ENCODE data around the gene SMG6.
A peak's percentile ranks its signal among the peaks of the same experiment; 100 is the strongest.

Gene SMG6

DNA sequence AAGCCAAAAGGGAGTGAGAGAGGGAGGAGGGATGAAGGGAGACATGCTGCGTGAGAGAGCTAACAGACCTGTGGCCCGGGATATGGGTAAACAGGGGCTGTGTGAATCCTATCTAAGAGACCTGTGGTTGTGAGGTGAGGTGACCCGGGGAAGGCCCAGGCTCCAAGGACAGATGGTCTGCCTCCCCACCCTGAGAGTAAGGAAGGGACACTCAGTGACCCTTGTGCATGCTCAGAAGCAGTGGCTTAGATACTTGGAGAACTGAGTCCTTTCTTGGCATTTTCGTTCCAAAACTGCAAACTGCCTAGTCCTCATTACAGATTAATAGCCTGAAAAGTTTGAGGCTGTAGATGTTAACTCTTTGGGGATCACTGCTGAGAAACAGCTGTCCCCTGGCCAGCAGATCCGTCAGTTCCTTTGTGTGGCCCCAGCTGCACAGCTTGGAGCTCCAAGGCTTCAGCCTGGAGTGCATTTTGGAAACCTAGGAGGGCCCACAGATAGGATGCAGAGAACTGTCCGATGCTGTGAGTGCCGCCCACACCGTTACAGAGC is 121.6 kb downstream of the SMG6 start:
- no peaks in the 10 kb centered on the region for H3K27me3 Mint-ChIP-seq (ENCODE audit: low read depth)
- H3K27ac Mint-ChIP-seq, result peak overlapping the region; percentile 8
- H3K36me3 Mint-ChIP-seq (ENCODE audit: low read depth), result peaks cover 43% of the 10 kb centered on the region
- no peaks in the 10 kb centered on the region for H3K9me3 Mint-ChIP-seq
- H3K4me3 Mint-ChIP-seq, result no peak overlapping the region
- H3K4me1 Mint-ChIP-seq (ENCODE audit: low read depth), result peaks cover 30% of the 10 kb centered on the region

DNA sequence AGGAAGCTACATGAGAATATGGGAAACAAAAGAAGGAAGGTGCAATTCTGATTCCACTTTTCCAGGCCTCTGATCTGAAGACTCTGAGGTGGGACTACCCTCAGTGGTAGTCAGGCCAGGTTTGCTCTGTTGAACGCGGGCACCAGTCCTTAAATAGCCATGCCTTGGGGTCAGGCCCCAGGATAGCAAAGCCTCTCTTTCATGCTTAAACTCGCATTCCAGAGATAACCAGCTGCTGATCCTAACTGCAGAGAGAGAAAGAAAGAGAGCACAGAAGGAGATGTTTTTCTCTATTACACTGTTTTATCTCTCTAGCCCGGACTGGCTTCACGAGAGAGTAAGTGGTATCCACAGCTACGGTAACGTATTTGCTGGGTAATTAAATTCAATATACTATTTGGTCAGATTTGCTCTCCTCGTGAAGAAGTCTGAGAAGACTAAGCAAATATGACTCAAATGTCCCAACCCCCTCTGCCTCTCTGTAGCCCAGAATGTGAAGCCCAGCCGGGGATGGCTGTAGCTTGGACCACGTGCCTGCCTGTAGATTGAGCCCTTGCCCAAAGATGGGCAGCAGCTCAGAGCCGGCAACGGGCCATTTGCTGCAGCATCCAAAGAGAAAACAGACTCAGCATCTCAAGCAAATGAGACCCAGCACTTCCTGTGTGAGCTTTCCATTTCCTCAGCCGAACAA is 122.2 kb downstream of the SMG6 start:
- Mint-ChIP-seq H3K4me3 (no peak overlapping the region), H3K9me3 (no peaks in the 10 kb centered on the region), H3K36me3 (ENCODE audit: low read depth) (peaks cover 41% of the 10 kb centered on the region), H3K4me1 (ENCODE audit: low read depth) (peaks cover 33% of the 10 kb centered on the region), H3K27ac (peak overlapping the region; percentile 8), H3K27me3 (ENCODE audit: low read depth) (no peaks in the 10 kb centered on the region)

DNA sequence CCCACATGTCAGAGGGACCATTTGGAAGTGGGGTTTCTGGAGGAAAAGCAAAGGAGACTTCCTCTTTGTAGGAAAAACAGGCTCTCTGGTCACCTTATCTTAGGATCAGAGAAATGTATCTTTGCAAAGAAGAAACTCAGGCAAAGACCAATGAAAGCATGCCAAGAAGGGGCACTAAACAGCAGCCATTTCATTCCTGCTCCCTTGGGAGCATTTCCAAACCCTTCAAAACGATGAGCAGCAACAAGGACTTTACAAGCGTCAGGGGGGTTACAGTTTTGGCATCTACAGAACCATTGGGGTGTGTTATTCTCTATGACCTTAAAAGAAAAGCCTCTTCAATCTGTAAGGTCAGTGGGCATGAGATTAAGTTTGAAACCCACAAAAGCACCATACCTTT is 122.8 kb downstream of the SMG6 start:
- no peaks in the 10 kb centered on the region for H3K9me3 Mint-ChIP-seq
- H3K27ac Mint-ChIP-seq, result no peak overlapping the region
- H3K27me3 Mint-ChIP-seq (ENCODE audit: low read depth), result no peaks in the 10 kb centered on the region
- no peak overlapping the region for H3K4me3 Mint-ChIP-seq
- peaks cover 37% of the 10 kb centered on the region for H3K36me3 Mint-ChIP-seq (ENCODE audit: low read depth)
- H3K4me1 Mint-ChIP-seq (ENCODE audit: low read depth), result peaks cover 36% of the 10 kb centered on the region

DNA sequence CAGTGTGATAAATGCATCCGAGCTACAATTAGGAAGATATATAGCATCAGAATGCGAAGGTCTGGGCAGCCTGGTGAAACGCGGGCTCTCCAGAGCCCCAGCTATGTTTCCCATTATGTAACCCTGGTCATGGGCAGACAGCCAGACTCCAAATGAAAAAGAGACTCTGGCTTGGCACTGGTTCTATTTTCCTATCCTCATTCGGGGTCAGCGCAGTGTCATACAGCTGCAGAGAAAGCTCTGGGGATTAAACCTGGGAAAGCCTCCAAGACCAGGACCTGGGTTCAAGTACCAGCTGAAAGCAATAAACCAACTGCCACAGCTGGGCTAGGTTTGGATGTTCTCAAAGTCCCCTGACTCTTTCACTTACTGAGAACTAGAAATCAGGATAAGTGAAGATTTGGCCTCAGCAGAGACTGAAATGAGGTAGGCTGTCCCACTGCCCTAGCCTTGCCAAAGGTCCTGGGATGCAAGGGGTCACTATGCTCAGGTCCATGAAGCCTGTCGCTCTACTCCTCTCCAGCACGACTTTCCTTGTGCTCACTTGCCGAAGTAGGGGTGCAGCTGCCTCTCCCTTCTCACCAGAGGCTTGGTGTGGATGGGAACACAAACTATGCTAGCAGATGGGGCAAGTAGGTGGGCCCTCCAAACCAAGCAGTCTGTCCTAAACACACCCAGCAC is 123.8 kb downstream of the SMG6 start:
- peaks cover 30% of the 10 kb centered on the region for H3K36me3 Mint-ChIP-seq (ENCODE audit: low read depth)
- no peaks in the 10 kb centered on the region for H3K27me3 Mint-ChIP-seq (ENCODE audit: low read depth)
- no peak overlapping the region for H3K4me3 Mint-ChIP-seq
- H3K9me3 Mint-ChIP-seq, result no peaks in the 10 kb centered on the region
- H3K4me1 Mint-ChIP-seq (ENCODE audit: low read depth), result peaks cover 42% of the 10 kb centered on the region
- no peak overlapping the region for H3K27ac Mint-ChIP-seq

DNA sequence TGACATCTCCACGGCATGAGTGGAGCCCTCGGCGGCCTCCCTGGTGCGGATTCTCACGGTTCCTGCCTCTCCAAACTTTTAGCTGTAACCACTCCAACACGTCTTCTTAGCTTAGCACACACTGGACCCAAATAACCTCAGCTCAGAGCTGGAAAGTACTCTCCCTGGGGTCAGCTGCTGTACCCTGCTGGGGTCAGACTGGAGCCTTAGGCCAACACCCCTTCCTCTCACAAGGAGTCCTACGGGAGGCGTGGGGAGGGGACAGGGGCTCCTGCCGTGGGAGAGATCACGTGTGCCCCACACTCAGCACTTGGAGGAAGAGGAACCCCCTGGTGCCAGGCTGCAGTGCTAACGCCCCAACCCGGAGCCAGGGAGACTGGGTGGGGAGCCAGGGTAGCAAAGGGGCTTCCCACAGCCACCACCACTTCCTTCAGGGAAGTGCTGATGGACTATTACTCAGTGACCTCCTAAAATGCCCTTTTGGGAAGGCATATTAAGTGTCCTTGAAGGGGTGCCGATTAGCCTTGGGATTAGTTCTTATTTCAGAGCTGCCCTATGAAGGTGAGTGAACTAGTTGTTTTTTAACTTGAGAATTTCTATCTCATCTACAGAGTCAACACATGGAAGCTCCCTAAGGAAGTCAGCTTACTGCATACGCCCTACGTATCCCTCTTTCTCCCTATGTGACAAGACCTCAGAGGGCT is 124.6 kb downstream of the SMG6 start:
- H3K4me1 Mint-ChIP-seq (ENCODE audit: low read depth), result peaks cover 47% of the 10 kb centered on the region
- no peak overlapping the region for H3K4me3 Mint-ChIP-seq
- no peak overlapping the region for H3K27ac Mint-ChIP-seq
- H3K9me3 Mint-ChIP-seq, result no peaks in the 10 kb centered on the region
- peaks cover 36% of the 10 kb centered on the region for H3K36me3 Mint-ChIP-seq (ENCODE audit: low read depth)
- no peaks in the 10 kb centered on the region for H3K27me3 Mint-ChIP-seq (ENCODE audit: low read depth)

DNA sequence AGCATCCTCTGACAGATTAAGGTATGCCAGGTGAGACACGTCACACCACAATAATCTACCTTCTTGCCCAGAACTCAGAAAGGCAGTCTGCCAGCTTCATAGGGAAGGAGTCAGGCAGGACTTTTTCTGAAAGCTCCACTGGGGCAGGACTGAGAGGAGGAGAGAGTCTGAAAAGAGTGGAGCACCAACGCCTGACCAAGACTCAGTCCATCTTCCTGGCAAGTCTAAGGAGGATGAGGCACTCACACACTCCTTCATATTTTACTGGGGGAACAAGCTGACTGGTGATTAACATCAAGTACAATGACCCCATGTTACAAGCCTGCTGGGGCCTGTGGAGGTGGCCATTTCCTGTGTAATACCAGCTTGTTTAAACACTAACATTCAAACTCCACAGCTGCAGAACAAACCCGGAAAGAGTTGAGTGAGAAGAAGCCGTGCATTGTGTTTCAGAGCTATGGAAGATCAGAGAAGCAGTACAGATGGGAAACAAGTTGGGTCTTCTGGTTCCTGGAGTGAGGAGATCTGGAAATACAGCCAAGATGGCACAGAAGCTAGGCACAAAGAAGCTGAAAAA is 126.3 kb downstream of the SMG6 start:
- no peak overlapping the region for H3K4me3 Mint-ChIP-seq
- no peaks in the 10 kb centered on the region for H3K27me3 Mint-ChIP-seq (ENCODE audit: low read depth)
- H3K9me3 Mint-ChIP-seq, result no peaks in the 10 kb centered on the region
- H3K4me1 Mint-ChIP-seq (ENCODE audit: low read depth), result peaks cover 41% of the 10 kb centered on the region
- peak overlapping the region; percentile 9 for H3K27ac Mint-ChIP-seq
- H3K36me3 Mint-ChIP-seq (ENCODE audit: low read depth), result peaks cover 35% of the 10 kb centered on the region

DNA sequence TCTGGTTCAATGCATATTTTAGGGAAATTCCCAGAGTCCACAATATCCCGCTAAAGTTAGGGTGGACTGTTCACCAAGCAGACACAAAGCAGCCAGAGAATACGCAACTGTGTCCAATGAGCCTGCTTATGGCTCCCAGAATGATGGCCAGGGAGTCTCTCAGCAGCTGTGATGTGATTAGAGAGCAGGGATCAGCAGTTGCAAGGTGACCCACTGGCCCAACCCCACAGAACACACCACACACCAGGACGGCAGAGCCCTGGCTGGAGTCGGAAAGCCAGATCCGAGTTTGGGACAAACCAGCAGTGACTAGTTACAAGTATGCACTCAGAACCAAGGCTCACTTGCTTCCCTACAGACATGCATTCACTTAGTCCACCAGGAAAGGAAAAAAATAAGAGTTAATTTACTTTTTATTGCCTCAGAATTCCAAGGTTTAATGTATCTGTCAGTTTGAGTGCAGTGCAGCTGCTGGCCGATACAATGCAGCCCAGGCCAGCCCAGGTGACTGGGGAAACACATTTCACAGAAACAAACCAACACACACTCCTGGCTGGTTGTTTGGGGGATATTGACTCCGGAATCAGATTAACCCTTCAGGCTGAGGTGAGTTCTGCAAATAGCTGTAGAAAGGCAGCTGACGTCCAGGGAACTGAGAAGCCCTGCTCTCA is 127.0 kb downstream of the SMG6 start:
- Mint-ChIP-seq H3K27me3 (ENCODE audit: low read depth) (no peaks in the 10 kb centered on the region), H3K4me1 (ENCODE audit: low read depth) (peaks cover 36% of the 10 kb centered on the region), H3K36me3 (ENCODE audit: low read depth) (peaks cover 35% of the 10 kb centered on the region), H3K9me3 (no peaks in the 10 kb centered on the region), H3K27ac (peak overlapping the region; percentile 27), H3K4me3 (no peak overlapping the region)

DNA sequence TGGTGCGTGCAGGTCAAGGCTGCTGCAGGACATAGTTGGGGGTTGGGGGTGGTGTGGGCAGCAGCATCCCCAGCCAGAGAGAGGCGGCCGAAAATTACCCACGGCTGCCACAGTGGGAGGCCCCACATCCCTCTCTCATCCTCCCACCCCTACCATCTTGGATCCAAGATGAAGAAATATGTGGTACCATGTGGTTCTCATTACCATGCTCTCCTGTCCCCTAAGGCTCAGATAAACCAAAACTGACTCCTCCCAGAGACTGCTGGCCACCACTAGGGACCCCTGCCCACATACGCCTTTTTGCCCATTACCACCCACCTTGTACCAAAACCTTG is 128.3 kb downstream of the SMG6 start:
- Mint-ChIP-seq H3K36me3 (ENCODE audit: low read depth) (peaks cover 29% of the 10 kb centered on the region), H3K9me3 (no peaks in the 10 kb centered on the region), H3K27ac (no peak overlapping the region), H3K4me3 (no peak overlapping the region), H3K27me3 (ENCODE audit: low read depth) (no peaks in the 10 kb centered on the region), H3K4me1 (ENCODE audit: low read depth) (peaks cover 30% of the 10 kb centered on the region)

DNA sequence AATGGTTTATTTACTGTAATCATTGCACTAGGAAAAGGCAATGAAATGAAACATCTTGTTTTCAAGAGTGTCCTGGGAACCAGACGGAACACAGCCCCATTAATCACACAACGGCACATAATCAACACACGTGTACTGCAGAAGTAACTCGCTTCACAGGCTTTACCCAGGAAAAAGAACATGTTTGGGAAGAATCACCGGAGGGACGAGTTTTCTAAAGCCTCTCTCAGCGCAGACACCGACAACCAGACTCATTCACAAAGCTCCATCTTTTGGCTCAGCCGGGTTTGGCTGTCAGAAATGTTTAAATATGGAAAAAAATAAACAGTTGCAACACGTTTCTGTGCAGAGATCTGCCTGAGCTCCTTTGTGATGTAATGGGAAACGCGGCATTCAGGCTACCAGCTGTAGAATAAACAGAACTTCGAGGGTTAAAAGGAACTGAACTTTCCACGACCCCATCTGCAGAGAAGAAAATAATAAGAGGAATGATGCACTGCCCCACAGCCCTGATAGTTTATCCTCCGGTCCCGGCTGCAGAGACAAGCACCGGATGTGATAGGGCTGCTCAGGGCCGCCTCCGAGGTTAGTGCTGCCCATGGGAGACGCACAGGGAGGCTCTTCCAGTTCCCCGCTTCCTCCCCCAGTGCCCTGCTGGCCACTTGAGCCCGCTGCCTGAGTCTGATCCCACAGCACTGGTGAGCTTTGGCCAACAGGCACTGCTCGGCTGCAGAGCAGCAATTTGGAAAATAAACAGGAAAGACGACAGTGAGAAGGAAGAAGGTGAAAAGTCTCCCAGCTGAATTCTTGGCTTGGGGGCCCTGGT is 128.9 kb downstream of the SMG6 start:
- Mint-ChIP-seq H3K36me3 (ENCODE audit: low read depth) (peaks cover 30% of the 10 kb centered on the region), H3K4me1 (ENCODE audit: low read depth) (peaks cover 26% of the 10 kb centered on the region), H3K4me3 (no peak overlapping the region), H3K27ac (no peak overlapping the region), H3K9me3 (no peaks in the 10 kb centered on the region), H3K27me3 (ENCODE audit: low read depth) (no peaks in the 10 kb centered on the region)

DNA sequence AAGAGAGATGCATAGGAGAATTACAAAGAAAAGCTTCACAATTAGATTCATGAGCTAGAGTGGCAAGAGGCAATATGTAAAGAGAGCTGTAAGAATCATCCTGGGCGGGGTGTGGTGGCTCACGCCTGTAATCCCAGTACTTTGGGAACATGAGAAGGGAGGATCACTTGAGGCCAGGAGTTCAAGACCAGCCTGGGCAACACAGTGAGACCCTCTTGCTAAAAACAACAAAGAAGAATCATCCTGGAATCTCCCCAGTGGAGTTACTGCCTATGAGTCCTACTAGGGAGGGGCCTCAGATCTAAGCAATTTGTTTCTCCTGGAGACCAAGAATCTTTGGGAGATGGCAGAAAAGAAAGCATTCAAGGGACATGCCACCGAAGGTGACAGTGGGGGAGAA is 129.6 kb downstream of the SMG6 start:
- no peak overlapping the region for H3K27ac Mint-ChIP-seq
- H3K4me3 Mint-ChIP-seq, result no peak overlapping the region

DNA sequence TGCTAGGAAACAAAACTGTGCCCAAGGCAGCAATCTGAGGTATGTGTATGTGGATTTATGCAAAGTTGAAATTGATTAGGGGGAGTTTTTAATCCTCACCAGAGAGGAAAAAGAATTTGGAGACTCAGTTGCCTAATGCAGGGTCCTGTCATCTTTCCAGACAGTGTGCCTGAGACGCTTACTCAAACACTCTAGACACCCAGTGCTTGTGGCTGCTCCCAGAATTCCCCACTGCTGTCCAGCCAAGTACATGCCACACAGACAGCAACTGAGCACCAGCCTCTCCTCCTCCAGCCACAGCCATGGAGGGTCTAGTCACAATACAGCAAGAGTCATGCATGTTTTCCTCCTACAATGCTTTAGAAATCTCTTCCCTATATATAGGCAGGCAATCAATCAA is 130.6 kb downstream of the SMG6 start:
- Mint-ChIP-seq H3K4me3 (no peak overlapping the region), H3K27me3 (ENCODE audit: low read depth) (no peaks in the 10 kb centered on the region), H3K27ac (peak overlapping the region; percentile 28), H3K9me3 (no peaks in the 10 kb centered on the region), H3K36me3 (ENCODE audit: low read depth) (peaks cover 36% of the 10 kb centered on the region), H3K4me1 (ENCODE audit: low read depth) (peaks cover 26% of the 10 kb centered on the region)

More for the DNA sequence above, 129.6 kb downstream of the SMG6 start:
- peaks cover 36% of the 10 kb centered on the region for H3K36me3 Mint-ChIP-seq (ENCODE audit: low read depth)
- peaks cover 26% of the 10 kb centered on the region for H3K4me1 Mint-ChIP-seq (ENCODE audit: low read depth)
- H3K9me3 Mint-ChIP-seq, result no peaks in the 10 kb centered on the region
- H3K27me3 Mint-ChIP-seq (ENCODE audit: low read depth), result no peaks in the 10 kb centered on the region

DNA sequence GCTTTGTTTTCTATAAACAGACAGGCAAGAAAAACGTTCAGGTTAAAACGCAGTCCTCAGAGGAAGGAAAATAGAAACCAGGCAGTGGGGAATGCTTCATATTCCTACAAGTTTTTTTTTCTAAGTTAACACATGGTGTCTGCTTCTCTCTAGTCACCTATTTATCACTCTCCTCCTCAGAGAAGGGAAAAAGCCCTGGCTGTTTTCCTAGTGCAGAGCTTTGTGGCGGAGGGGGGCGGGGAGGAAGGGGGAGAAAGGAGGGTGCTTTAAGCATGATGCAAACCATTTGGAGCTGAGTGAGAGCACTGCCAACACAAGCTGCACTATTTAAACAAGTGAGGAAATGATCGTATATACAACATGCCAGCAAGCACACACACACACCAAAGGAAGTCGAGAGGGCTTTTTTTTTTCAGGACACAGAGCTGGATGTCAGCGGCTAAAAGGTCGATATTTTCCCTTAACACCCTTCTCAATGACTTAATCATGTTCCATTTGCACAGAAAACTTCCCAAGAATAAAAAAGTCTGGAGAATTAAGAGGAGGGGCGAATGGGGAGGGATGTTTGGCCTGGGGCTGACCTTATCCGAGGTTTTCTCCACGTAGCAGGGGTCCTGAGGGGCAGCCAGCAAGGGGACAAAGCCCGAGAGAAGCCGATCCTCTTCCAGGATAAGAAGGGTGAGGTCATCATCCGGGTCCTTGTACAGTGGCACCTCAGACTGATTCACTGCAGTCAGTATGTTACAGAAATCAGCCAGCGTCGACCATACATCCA is 131.3 kb downstream of the SMG6 start:
- H3K27ac Mint-ChIP-seq, result no peak overlapping the region

DNA sequence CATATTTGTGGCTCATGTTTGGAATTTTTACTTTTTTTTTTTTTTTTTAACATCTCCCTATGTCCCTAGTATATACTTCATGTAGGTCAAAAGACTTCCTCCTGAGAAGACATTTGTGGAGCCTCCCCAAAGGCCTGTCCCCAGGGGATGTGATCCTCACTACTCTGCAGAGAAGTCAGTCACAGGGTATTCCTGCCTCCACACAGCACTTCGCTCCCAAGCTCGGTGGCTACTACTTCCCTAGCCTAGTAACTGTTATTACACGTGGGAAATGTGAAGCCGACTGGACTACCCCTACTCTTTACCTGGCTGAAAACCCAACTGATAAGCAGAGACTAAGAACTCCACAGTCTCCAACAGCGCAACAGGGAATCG is 131.9 kb downstream of the SMG6 start:
- Mint-ChIP-seq H3K36me3 (ENCODE audit: low read depth) (peaks cover 36% of the 10 kb centered on the region), H3K27ac (no peak overlapping the region), H3K4me1 (ENCODE audit: low read depth) (peaks cover 21% of the 10 kb centered on the region), H3K4me3 (no peak overlapping the region), H3K9me3 (no peaks in the 10 kb centered on the region), H3K27me3 (ENCODE audit: low read depth) (no peaks in the 10 kb centered on the region)

More for the DNA sequence above, 131.3 kb downstream of the SMG6 start:
- Mint-ChIP-seq H3K27me3 (ENCODE audit: low read depth) (no peaks in the 10 kb centered on the region), H3K4me1 (ENCODE audit: low read depth) (peaks cover 24% of the 10 kb centered on the region), H3K36me3 (ENCODE audit: low read depth) (peaks cover 36% of the 10 kb centered on the region), H3K4me3 (no peak overlapping the region), H3K9me3 (no peaks in the 10 kb centered on the region)

All from T-helper 1 cell treated with Interleukin-12 subunit alpha and Interleukin-12 subunit beta and Interleukin-4 antibody, amounts not matched to agents 30 μg/mL and 1 μg/mL, for 36 hours (primary cell).